Common myeloid progenitor, CD34-positive (primary cell): ENCODE results near the gene GNAL. TPM values are rescaled to one million over a fixed set of nuclear protein-coding genes. Genes with fewer than 3 reads are reported as not detected.
A peak's percentile ranks its signal among the peaks of the same experiment; 100 is the strongest.
"Not testable (repeated sequence)": the region's sequence is repeated elsewhere in the genome, so short reads cannot be mapped to it uniquely, and the experiment has no call there.

Experiments used
- CTCF ChIA-PET: fragments of 350-600 bp; sonication (Branson Sonifier 250); formaldehyde crosslinking; loops from one replicate; lab custom pipeline; 2021; ENCODE audit warnings: antibody characterized with exemption; lab: Charles Lee
- POLR2A ChIA-PET: fragments of 350-600 bp; sonication (Branson Sonifier 250); formaldehyde crosslinking; loops from one replicate; lab custom pipeline; 2021; ENCODE audit warnings: antibody characterized with exemption; lab: Charles Lee
- DNase-seq, 3 donors: peaks; one replicate each; pipeline versions ENCODE4 v3.0.0 to v3.0.0-alpha.2; 2013
- H3K27ac ChIP-seq, 2 experiments: 1 replicate in 1 of 2; 2 replicates in 1 of 2; pipeline ENCODE4 v1.7.0; 2013; ENCODE audit warnings: inconsistent platforms in 2 of 2, low read length in 2 of 2, mild to moderate bottlenecking in 2 of 2, low read depth in 1 of 2, moderate library complexity in 1 of 2; ENCODE audit not compliant: severe bottlenecking in 2 of 2, insufficient read depth in 1 of 2, poor library complexity in 1 of 2
- H3K27me3 ChIP-seq, 5 experiments: replicated peaks in 2 of 5; 1 replicate in 3 of 5; 2 replicates in 2 of 5; pipeline versions ENCODE4 v1.6.1 to v1.7.0; 2013; ENCODE audit warnings: low read length in 4 of 5, mild to moderate bottlenecking in 2 of 5, moderate library complexity in 2 of 5, inconsistent platforms in 1 of 5; ENCODE audit not compliant: insufficient read depth in 5 of 5, control insufficient read depth in 4 of 5
- H3K36me3 ChIP-seq, 4 experiments: 1 replicate in 2 of 4; 2 replicates in 2 of 4; pipeline versions ENCODE4 v1.6.1 to v1.7.0; 2013; ENCODE audit warnings: low read length in 3 of 4, control low read depth in 1 of 4, mild to moderate bottlenecking in 1 of 4; ENCODE audit not compliant: control insufficient read depth in 4 of 4, insufficient read depth in 4 of 4
- H3K4me1 ChIP-seq, 4 experiments: 1 replicate in 3 of 4; 2 replicates in 1 of 4; pipeline versions ENCODE4 v1.6.1 to v1.7.1; 2013; ENCODE audit warnings: low read length in 3 of 4, mild to moderate bottlenecking in 3 of 4, control low read depth in 1 of 4, inconsistent platforms in 1 of 4, moderate library complexity in 1 of 4; ENCODE audit not compliant: control insufficient read depth in 4 of 4, insufficient read depth in 4 of 4; ENCODE audit errors: control extremely low read depth in 1 of 4
- H3K4me3 ChIP-seq, 7 experiments: 1 replicate in 4 of 7; 2 replicates in 3 of 7; pipeline versions ENCODE4 v1.5.1 to v1.7.0; 2013; ENCODE audit warnings: mild to moderate bottlenecking in 7 of 7, low read length in 6 of 7, moderate library complexity in 6 of 7, inconsistent platforms in 2 of 7, low read depth in 2 of 7, control low read depth in 1 of 7; ENCODE audit not compliant: insufficient read depth in 4 of 7, control insufficient read depth in 1 of 7; ENCODE audit errors: extremely low read depth in 1 of 7
- H3K9me3 ChIP-seq, 5 experiments: 1 replicate in 4 of 5; 2 replicates in 1 of 5; pipeline versions ENCODE4 v1.6.1 to v1.7.1; 2013; ENCODE audit warnings: low read length in 4 of 5, mild to moderate bottlenecking in 2 of 5, inconsistent platforms in 1 of 5, low read depth in 1 of 5, moderate library complexity in 1 of 5; ENCODE audit not compliant: control insufficient read depth in 4 of 5, insufficient read depth in 2 of 5; ENCODE audit errors: control extremely low read depth in 1 of 5
- WGBS: methylation state at CpG from one replicate; pipeline ENCODE4 v1.1.5; 2013; ENCODE audit not compliant: insufficient coverage; 5-methylcytosine and 5-hydroxymethylcytosine counted together
- polyA plus RNA-seq: library from polyadenylated mRNA; unstranded; fragments of 120-200 nt; gene quantifications from one replicate; pipeline ENCODE4 v1.2.1, GENCODE V29; 2013

GNAL gene
- 0.51 TPM for polyA plus RNA-seq

DNA sequence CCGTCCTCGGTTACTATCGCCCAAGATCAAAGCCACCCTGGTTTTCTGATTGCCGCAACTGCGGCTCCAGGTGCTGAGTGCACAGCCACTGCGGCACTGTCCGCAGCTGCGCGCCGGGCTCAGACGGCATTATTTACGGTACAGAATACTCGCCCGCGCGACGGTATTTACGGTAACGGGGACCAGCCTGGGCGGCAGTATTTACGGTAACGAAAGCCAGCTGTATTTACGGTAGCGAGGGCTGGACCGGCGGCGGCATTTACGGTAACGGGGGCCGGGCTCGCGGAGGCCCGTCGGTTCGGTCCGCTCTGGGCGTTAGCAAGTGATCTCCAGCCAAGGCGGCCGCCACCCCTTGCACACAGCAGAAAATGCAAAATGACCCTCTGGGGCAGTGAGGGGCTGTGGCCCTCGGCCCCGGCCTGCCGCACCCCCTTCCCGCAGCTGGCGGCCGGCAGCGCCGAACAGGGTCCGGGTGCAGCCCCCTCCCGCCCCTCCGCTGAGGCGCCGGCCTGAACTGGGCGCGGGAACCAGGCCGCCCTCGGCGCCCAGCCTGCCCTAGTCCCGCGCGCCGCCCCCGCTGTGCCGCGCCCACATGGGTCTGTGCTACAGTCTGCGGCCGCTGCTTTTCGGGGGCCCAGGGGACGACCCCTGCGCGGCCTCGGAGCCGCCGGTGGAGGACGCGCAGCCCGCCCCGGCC, at the start of gene GNAL:
GNAL (plus strand) TSS at position 293 of the 697 bp plus-strand sequence; CDS start at position 593, 300 bp downstream.
- Histone ChIP-seq H3K4me1 (peaks cover 0 to 17% (median 15%) of the 10 kb centered on the region in 4 experiments), H3K27me3 (peaks cover 6 to 48% (median 16%) of the 10 kb centered on the region in 5 experiments), H3K4me3 (peak within 1 kb of the TSS; percentile 26 to 69 (median 56)), H3K27ac (no peak within 1 kb of the TSS), H3K36me3 (no peaks in the 10 kb centered on the region), H3K9me3 (peaks cover 0 to 3% (median 0%) of the 10 kb centered on the region in 5 experiments)
- DNase-seq, result peak; percentile 82 to 89 (median 88)
- WGBS, result under 1% methylated on average over 76 of the region's 77 CpGs
- POLR2A ChIA-PET, result no interaction called here
- CTCF ChIA-PET, result interaction anchor here (1.0 to 1.6 kb wide), 2 partner anchors 44 kb away, joined by 3 to 7 read pairs; no protein-coding TSS in a partner anchor

GRCh38 chr18:11647310-11647709, 41.8 kb upstream of the GNAL start:
- CTCF ChIA-PET, POLR2A ChIA-PET: not testable (repeated sequence)

GRCh38 chr18:11647804-11648203, 41.3 kb upstream of the GNAL start:
- H3K27me3 ChIP-seq, H3K4me1 ChIP-seq, H3K4me3 ChIP-seq, H3K9me3 ChIP-seq, DNase-seq, CTCF ChIA-PET, POLR2A ChIA-PET, H3K27ac ChIP-seq, H3K36me3 ChIP-seq: not testable (repeated sequence)
- WGBS, result 100% methylated on average over 7 of the region's 26 CpGs

More at GRCh38 chr18:11647310-11647709, 41.8 kb upstream of the GNAL start:
- H3K4me3 ChIP-seq, H3K27ac ChIP-seq, DNase-seq, H3K9me3 ChIP-seq, H3K27me3 ChIP-seq, H3K36me3 ChIP-seq, H3K4me1 ChIP-seq: not testable (repeated sequence)
- WGBS, result 96% methylated on average over 21 of the region's 23 CpGs

- peaks cover 0 to 7% (median under 1%) of the 10 kb centered on the region in 5 experiments for H3K27me3 ChIP-seq
- WGBS, result 91% methylated on average over 3 of the region's 4 CpGs
- ChIA-PET CTCF (interaction anchor here (1.2 kb wide), 1 partner anchor 79 kb away, joined by 3 read pairs; no protein-coding TSS in a partner anchor), POLR2A (no interaction called here)
- H3K27ac ChIP-seq, result no peak overlapping the region
- peaks cover 0 to 3% (median 0%) of the 10 kb centered on the region in 4 experiments for H3K4me1 ChIP-seq
- DNase-seq, result no peak
- no peaks in the 10 kb centered on the region for H3K36me3 ChIP-seq
- H3K4me3 ChIP-seq, result no peak overlapping the region
- H3K9me3 ChIP-seq, result peaks cover 0 to 3% (median 0%) of the 10 kb centered on the region in 5 experiments
These were observed 39.2 kb upstream of the GNAL start for GRCh38 chr18:11649839-11650238.

GRCh38 chr18:11651899-11652298, 37.2 kb upstream of the GNAL start:
- Histone ChIP-seq H3K4me3 (no peak overlapping the region), H3K27ac (no peak overlapping the region), H3K27me3 (peaks cover 0 to 10% (median 7%) of the 10 kb centered on the region in 5 experiments), H3K4me1 (peaks cover 0 to 9% (median 3%) of the 10 kb centered on the region in 4 experiments), H3K9me3 (peaks cover 0 to 3% (median 0%) of the 10 kb centered on the region in 5 experiments), H3K36me3 (no peaks in the 10 kb centered on the region)
- ChIA-PET CTCF (no interaction called here), POLR2A (no interaction called here)
- WGBS, result no CpG with 5 or more reads among the region's 3 CpGs
- no peak for DNase-seq

GRCh38 chr18:11653521-11653920, 35.5 kb upstream of the GNAL start:
- no peak overlapping the region for H3K27ac ChIP-seq

More at GRCh38 chr18:11653521-11653920, 35.5 kb upstream of the GNAL start:
- Histone ChIP-seq H3K4me3 (no peak overlapping the region), H3K36me3 (no peaks in the 10 kb centered on the region), H3K4me1 (peaks cover 0 to 9% (median 3%) of the 10 kb centered on the region in 4 experiments), H3K9me3 (peaks cover 0 to 3% (median 0%) of the 10 kb centered on the region in 5 experiments), H3K27me3 (peaks cover 0 to 12% (median 10%) of the 10 kb centered on the region in 5 experiments)
- ChIA-PET CTCF (interaction anchor here (1.3 kb wide), 1 partner anchor 73 kb away, joined by 3 read pairs; no protein-coding TSS in a partner anchor), POLR2A (no interaction called here)
- no peak for DNase-seq
- WGBS, result 86% methylated on average over 8 of the region's 10 CpGs
